B cell (primary cell): ENCODE measurements around the gene TLNRD1.

Source experiments
- CTCF ChIP-seq: fragments of 200-600 bp; IDR thresholded peaks from one replicate; pipeline ENCODE4 v1.8.0; 2022; ENCODE audit warnings: antibody characterized with exemption, mild to moderate bottlenecking
- EZH2 ChIP-seq: IDR thresholded peaks from 2 replicates; pipeline ENCODE4 v1.6.1; 2012; ENCODE audit warnings: borderline replicate concordance, low read depth, mild to moderate bottlenecking, moderate library complexity, low read length; ENCODE audit not compliant: insufficient read depth, poor library complexity, severe bottlenecking

- no peak for TF ChIP-seq CTCF
- no peak for TF ChIP-seq EZH2
These were observed 657 bp downstream of the TLNRD1 start for GRCh38 chr15:81001152-81002008.
